Left renal cortex interstitium (tissue), 4 donors: ENCODE results near the gene XCL1. TPM values are rescaled to one million over a fixed set of nuclear protein-coding genes. Genes with fewer than 3 reads are reported as not detected.
A peak's percentile ranks its signal among the peaks of the same experiment; 100 is the strongest.
"Not testable (repeated sequence)": the region's sequence is repeated elsewhere in the genome, so short reads cannot be mapped to it uniquely, and the experiment has no call there.

Experiments used
- DNase-seq, 4 donors: peaks; one replicate each; pipeline ENCODE4 v3.0.0-alpha.2; 2013; ENCODE audit warnings: low read depth in 4 of 4, low spot score in 2 of 4, missing footprints in 1 of 4
- polyA plus RNA-seq, 4 donors: library from polyadenylated mRNA; unstranded; fragments of 120-200 nt; gene quantifications; one replicate each; pipeline ENCODE4 v1.2.1, GENCODE V29; 2013; ENCODE audit not compliant: insufficient read length in 4 of 4

XCL1 gene
- polyA plus RNA-seq, 4 donors = not detected

GRCh38 chr1:168567007-168567406 lies 9.4 kb upstream of the XCL1 start:
- DNase-seq = no peak

DNA sequence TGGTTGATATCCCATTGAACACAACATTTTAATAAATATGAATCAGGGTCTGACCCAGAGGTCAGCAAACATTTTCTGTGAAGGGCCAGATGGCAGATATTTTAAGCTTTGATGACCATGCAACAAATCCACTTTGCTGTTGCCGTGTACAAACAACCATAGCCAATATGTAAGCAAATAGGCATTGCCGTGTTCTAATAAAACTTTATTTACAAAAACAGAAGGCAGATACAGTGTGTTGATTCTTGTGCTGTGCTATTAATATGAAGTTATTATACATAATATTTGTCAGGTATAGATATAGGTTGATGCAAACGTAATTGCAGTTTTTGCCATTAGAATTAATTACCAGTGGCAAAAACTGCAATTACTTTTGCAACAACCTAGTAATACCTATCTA lies 8.8 kb upstream of the XCL1 start:
- DNase-seq = no peak

GRCh38 chr1:168568346-168568745 lies 8.1 kb upstream of the XCL1 start:
- no peak for DNase-seq

DNA sequence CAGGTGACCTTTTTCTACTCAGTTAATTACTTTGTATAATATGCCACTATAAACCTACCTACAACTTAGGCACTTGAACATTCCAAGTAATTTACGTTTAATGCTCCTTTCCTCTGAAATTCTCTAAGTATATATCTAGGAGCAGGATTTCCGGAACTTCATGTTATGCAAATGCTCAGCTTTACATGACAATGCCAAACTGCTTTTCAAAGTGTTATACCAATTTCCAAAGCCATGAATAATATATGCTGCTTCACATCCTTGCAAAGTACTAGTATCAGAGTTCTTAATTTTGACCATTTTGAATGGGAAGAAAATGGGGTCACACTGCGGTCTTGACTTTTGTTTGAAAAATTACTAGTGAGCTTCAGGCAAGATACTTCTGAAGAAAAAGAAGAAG lies 5.8 kb upstream of the XCL1 start:
- DNase-seq = no peak

DNA sequence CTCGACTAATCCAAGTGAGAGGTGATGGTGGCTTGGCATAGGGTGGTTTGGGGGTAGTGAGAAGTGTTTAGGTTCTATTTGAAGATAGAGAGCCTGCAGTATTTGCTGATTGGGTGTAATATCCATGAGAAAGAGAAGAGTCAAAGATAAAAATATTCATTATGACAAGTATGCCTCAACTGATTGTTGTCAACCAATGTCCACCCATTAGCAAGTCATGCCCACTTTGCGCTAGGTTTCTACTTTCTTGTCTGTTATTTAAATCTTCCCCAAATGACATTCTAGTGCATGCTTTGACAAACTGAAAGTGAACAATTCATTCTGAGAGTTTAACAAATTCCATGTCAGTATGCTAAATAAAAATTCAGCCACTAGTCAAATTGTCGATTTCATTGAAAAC lies 3.8 kb upstream of the XCL1 start:
- DNase-seq = no peak

DNA sequence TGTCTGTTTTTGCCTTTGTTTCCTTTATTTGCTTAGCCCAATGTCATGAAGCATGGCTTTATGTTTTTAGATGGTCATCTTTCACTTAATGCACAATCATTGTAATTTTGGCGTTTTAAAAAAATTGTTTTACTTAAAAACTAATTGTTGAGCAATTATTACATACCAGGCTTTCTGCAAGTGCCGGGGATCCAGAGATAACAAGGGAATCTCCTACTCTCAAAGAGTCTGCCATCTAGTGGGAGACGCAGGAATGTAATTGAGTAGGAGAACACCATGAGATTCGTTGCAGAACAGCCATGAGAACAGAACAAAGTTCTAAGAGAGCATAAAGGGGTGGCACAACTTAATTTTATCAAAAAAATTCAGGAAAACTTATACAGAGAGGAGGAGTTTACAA lies 2.2 kb upstream of the XCL1 start:
- not testable (repeated sequence) for DNase-seq

DNA sequence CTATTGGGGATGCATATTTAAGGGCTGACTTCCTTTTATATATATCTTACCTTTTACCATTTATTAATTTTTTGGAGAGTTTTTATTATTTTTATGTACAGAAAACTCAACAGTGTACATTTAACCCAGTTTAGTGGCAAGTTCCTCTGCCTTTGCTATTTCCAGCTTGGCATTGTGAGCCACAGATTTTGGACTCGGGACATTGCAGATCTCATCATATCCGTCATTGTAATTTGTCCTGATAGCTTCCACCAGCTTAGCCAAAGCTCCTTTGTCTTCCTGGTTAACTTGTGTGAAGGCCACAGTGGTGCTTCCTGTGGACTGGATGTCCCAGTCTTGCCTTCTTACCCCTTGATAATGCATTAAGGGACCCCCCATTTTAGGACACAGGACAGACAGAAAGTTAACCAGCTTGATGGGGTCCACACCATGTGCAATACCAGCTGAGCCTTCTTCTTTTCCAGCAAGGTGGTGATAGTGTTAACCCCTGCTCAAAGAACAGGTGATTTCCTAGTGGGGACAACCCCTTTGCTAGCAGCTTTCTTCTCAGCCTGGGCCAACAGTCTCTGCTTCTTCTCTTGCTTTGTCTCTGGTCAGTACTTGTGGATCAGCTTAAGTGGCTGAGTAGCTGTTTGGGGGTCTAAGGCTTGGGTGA lies 2.3 kb downstream of the XCL1 start:
- DNase-seq = not testable (repeated sequence)

GRCh38 chr1:168580290-168580689 lies 3.9 kb downstream of the XCL1 start:
- DNase-seq = not testable (repeated sequence)

DNA sequence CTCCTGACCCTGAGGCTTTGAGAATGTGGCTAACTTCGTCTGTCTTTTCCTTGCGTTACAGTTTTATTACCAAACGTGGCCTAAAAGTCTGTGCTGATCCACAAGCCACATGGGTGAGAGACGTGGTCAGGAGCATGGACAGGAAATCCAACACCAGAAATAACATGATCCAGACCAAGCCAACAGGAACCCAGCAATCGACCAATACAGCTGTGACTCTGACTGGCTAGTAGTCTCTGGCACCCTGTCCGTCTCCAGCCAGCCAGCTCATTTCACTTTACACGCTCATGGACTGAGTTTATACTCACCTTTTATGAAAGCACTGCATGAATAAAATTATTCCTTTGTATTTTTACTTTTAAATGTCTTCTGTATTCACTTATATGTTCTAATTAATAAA lies 4.6 kb downstream of the XCL1 start:
- not testable (repeated sequence) for DNase-seq

GRCh38 chr1:168581817-168582572 lies 5.6 kb downstream of the XCL1 start:
- no peak for DNase-seq

GRCh38 chr1:168582688-168583336 lies 6.4 kb downstream of the XCL1 start:
- peak in 1 of 4 donors; percentile 16 for DNase-seq

DNA sequence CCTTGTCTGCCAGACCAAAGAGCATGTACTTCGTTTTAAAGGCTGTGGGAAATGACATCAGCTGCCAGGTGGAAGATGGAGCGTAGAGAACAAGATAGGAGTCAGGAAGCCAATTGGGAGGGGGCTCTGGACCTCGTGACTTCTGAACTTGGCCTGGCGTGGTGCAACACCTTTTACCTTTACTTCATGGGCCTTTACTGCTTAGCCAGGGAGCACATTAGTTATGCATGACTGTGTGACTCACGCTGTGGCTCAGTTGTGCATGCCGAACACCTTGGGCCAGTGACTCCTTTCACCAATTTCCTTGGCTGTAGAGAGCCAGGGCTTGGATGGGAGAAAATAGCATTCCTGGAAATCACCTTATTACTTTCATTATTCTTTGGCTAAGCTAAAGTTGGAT lies 7.2 kb downstream of the XCL1 start:
- no peak for DNase-seq

DNA sequence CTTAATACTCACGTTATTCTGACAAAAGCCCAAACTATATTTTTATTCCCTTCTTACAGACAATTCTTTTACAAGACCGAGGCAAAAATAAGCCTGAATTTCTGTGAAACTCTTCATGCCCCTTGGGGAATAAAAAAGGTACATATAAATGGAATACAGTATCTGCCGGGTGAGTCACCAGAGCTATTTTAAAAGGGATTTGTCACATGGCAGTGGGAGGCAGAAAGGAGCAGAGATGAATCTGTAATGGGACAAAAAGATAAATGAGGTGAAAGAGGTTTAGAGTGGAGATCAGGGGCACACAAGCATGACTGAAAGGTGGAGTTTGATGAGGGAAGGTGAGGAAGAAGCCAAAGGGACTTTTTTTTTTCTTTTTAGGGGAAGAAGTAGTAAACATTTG lies 8.8 kb downstream of the XCL1 start:
- no peak for DNase-seq

GRCh38 chr1:168585937-168586336 lies 9.5 kb downstream of the XCL1 start:
- DNase-seq = no peak

GRCh38 chr1:168589167-168589566 lies 12.8 kb downstream of the XCL1 start:
- DNase-seq = no peak

DNA sequence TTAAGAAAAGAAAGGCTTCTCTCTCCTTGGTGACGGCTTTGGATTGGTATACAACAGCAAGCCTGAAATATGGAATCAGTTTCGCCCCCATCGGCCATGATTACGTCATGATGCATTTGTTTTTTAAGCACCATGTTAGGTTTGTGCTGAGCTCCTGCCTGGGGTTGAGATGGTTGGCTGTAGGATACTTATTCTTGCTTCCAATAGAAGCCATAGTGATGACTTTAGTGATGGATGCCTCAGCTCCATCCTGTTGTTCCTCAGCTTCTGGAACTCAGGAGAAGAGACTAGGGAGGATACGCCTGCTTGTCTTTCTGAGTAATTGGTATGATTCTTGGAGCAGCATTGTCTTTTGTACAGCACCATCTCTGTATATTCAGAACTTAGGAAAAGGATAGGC lies 14.7 kb downstream of the XCL1 start:
- no peak for DNase-seq

DNA sequence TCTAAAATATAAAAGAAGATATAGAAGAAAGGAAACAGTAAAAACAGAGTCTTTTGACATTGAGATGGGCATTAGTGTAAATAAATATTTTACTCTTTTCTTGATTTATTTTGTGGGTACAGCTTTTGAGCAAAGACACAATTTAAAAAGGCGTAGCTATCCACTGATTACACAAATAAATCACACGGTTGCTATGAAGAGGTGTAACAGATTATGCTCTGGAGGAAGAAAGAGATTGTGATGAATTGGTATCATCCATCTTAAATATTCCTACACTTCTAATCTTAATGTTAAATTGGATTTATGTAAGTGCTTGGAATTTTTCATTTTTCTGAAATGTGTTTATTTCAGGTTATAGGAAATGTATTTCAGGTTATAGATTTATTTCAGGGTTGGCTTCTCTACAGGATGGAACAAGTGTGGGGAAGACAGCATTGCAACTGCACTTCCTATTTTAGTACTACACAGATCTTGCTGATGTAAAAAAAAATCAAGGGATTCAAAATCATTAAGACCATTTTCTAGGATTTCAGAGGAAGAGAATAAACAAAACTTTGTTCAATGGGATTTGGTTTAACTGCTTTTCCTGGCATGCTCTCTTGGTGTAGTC lies 15.3 kb downstream of the XCL1 start:
- no peak for DNase-seq

DNA sequence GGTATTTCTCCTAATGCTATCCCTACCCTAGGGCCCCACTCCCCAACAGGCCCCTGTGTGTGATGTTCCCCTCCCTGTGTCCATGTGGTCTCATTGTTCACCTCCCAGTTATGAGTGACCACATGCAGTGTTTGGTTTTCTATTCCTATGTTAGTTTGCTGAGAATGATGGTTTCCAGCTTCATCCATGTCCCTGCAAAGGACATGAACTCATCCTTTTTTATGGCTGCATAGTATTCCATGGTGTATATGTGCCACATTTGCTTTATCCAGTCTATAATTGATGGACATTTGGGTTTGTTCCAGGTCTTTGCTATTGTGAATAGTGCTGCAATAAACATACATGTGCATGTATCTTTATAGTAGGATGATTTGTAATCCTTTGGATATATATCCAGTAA lies 19.0 kb downstream of the XCL1 start:
- DNase-seq = not testable (repeated sequence)

- DNase-seq = no peak
Observed at GRCh38 chr1:168598125-168598524, 21.7 kb downstream of the XCL1 start.

DNA sequence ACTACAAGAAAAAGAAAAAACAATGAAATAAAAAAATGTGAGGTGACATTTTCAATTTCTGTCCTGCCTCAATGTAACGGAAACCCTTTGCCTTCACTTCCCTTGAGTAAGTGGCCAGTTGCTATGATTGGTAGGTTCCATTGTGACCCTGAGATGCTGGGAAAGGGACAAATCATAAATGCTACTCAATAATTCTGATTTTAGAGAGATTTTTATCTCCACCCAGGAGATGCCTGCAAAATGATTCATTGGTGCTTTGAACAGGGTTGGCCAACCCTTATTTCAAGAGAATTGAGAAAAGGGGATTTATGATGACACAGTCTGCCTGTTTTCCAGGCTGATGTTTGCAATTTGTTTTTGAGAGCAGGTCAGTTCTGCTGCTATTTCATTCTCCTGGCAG lies 22.5 kb downstream of the XCL1 start:
- no peak for DNase-seq

- DNase-seq = no peak
Observed at GRCh38 chr1:168599641-168600040, 23.2 kb downstream of the XCL1 start.
